Dermis blood vessel endothelial cell (primary cell): Measurements from ENCODE around the gene SCO1. TPM values are rescaled to one million over a fixed set of nuclear protein-coding genes. Genes with fewer than 3 reads are reported as not detected.

Experiments used
- total RNA-seq: library from RNA; depleted of rRNA; stranded (reverse); fragments of >200 nt; gene quantifications from 2 replicates; pipeline ENCODE4 v1.2.3, GENCODE V29; 2014

SCO1 gene
- total RNA-seq, 1 donor from 2014 or later: 28.2 TPM

Other genes with a start within 250 kb of the SCO1 start
- not detected in 2 replicates for gene MYH4, start 228.0 kb downstream of the SCO1 start, total RNA-seq
- gene MYH1, start 179.0 kb downstream of the SCO1 start, total RNA-seq: not detected in 2 replicates
- gene MYH2, start 147.9 kb downstream of the SCO1 start, total RNA-seq: not detected in 2 replicates
- 0.34 and 0.51 TPM in 2 replicates for gene MYH3, start 40.2 kb downstream of the SCO1 start, total RNA-seq
- gene ADPRM, start 61 bp upstream of the SCO1 start, total RNA-seq: 8.9 and 9.7 TPM in 2 replicates
- 1.5 and 2.7 TPM in 2 replicates for gene TMEM220, start 32.5 kb upstream of the SCO1 start, total RNA-seq
- not detected in 2 replicates for gene TMEM238L, start 106.6 kb upstream of the SCO1 start, total RNA-seq
- not detected in 2 replicates for gene PIRT, start 140.6 kb upstream of the SCO1 start, total RNA-seq